OCI-LY1 (cell line): Measurements from ENCODE around the gene SNRNP40.

Experiments used
- CTCF ChIP-seq: fragments of 200-600 bp; sonication (generic), shearing (Covaris generic); IDR thresholded peaks from 2 replicates; pipeline ENCODE4 v1.5.1; 2017; ENCODE audit warnings: mild to moderate bottlenecking, antibody characterized with exemption, low read length, moderate library complexity, mixed read lengths
- EZH2 ChIP-seq: fragments of 200-600 bp; sonication (generic), shearing (Covaris generic); IDR thresholded peaks from 2 replicates; pipeline ENCODE4 v1.8.0; 2017; ENCODE audit warnings: borderline replicate concordance, mixed run types, mild to moderate bottlenecking, antibody characterized with exemption, low read length, moderate library complexity, mixed read lengths

GRCh38 chr1:31231802-31232201 lies 64.8 kb downstream of the SNRNP40 start:
- no peak for TF ChIP-seq EZH2
- TF ChIP-seq CTCF: no peak
